Uterus (tissue), 4 donors: Measurements from ENCODE around the gene PTPRE. TPM values are rescaled to one million over a fixed set of nuclear protein-coding genes. Genes with fewer than 3 reads are reported as not detected.

Source experiments
- DNase-seq, 2 donors: peaks; one replicate each; pipeline ENCODE4 v3.0.0-alpha.2; 2019 to 2020
- H3K27ac ChIP-seq, 2 donors: fragments of 200-600 bp; sonication (generic); 1 replicate in 1 of 2; 2 replicates in 1 of 2; pipeline ENCODE4 v1.5.1; 2016 to 2018
- H3K27me3 ChIP-seq, 2 donors: fragments of 200-600 bp; sonication (generic); one replicate each; pipeline ENCODE4 v1.5.1; 2018 to 2019; ENCODE audit warnings: control low read depth in 1 of 2
- H3K36me3 ChIP-seq, 2 donors: fragments of 200-600 bp; sonication (generic); one replicate each; pipeline ENCODE4 v1.5.1; 2019; ENCODE audit warnings: control low read depth in 1 of 2
- H3K4me1 ChIP-seq, 2 donors: fragments of 200-600 bp; sonication (generic); one replicate each; pipeline ENCODE4 v1.5.1; 2018 to 2019; ENCODE audit warnings: control low read depth in 1 of 2
- H3K4me3 ChIP-seq, 2 donors: fragments of 200-600 bp; sonication (generic); 1 replicate in 1 of 2; 2 replicates in 1 of 2; pipeline ENCODE4 v1.5.1; 2018 to 2019; ENCODE audit warnings: mild to moderate bottlenecking in 1 of 2
- H3K9me3 ChIP-seq, 2 donors: fragments of 200-600 bp; sonication (generic); one replicate each; pipeline ENCODE4 v1.5.1; 2019; ENCODE audit warnings: control low read depth in 1 of 2
- POLR2A ChIP-seq, 2 donors: fragments of 450-650 bp; IDR thresholded peaks; one replicate each; pipeline ENCODE4 v1.6.1; 2016; ENCODE audit warnings: antibody characterized with exemption in 2 of 2, mild to moderate bottlenecking in 1 of 2, moderate library complexity in 1 of 2
- intact Hi-C: fragments of 100-400 bp; cut with DNase I; formaldehyde crosslinking; loops from one replicate; pipeline ENCODE4 v1.15.1; 2023; ENCODE audit warnings: low total_unique reads
- total RNA-seq, 4 donors: library from RNA; depleted of rRNA in 3 of 4; stranded (reverse); fragments of >200 nt in 3 of 4; gene quantifications; one replicate each; pipeline versions ENCODE4 v1.1.0 to v1.2.4, GENCODE V29; 2014 to 2023
- TF ChIP-seq, protein P1 (sequence below), 4 experiments: fragments of 200-600 bp in 2 of 4; fragments of 450-650 bp in 2 of 4; sonication (generic) in 2 of 4; IDR thresholded peaks; one replicate each; pipeline ENCODE4 v1.5.1; 2016 to 2019; ENCODE audit warnings: antibody characterized with exemption in 4 of 4, mild to moderate bottlenecking in 2 of 4, moderate library complexity in 1 of 4
- donor health status: DM: yes; HTN: yes; CAD: no.

Gene PTPRE
- total RNA-seq, 4 donors from 2014 or later: 9.4 to 18.9 (median 16.3) TPM

DNA sequence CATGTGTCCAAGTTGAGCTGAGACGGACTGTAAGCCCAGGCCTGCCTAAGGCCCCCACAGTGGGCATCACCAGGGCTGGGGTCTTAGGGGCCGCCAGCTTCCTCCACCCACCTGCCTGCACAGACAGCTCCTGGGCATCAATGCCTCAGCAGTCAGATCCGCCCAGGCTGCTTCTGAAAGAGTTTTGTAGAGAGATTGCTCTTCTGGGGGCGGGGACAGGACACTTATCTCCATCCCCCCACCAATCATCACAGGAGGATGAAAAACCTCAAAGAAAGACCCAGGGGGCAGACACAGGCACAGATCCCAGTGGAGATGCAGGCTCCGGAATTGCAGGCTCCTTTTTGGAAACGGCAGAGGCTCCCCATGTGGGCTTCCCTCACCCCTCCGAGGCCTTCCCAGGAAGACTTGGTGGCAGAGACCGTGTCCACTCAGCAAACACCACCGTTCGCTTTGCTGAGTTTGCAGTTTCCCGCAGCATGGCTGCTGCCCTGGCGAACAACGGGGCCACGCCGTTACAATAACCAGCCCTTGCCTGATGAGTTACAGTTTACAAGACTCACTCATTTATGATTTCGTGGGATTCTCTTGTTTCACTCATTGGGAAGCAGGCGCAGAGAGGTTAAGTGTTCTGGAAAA is 122.9 kb downstream of the PTPRE start:
- Histone ChIP-seq H3K9me3 (no peaks in the 10 kb centered on the region), H3K4me1 (no peaks in the 10 kb centered on the region), H3K4me3 (no peak overlapping the region), H3K36me3 (no peaks in the 10 kb centered on the region), H3K27me3 (no peaks in the 10 kb centered on the region), H3K27ac (no peak overlapping the region)
- no peak for TF ChIP-seq POLR2A (IDR thresholded peaks at IDR 0.05)
- TF ChIP-seq, protein P1, sequence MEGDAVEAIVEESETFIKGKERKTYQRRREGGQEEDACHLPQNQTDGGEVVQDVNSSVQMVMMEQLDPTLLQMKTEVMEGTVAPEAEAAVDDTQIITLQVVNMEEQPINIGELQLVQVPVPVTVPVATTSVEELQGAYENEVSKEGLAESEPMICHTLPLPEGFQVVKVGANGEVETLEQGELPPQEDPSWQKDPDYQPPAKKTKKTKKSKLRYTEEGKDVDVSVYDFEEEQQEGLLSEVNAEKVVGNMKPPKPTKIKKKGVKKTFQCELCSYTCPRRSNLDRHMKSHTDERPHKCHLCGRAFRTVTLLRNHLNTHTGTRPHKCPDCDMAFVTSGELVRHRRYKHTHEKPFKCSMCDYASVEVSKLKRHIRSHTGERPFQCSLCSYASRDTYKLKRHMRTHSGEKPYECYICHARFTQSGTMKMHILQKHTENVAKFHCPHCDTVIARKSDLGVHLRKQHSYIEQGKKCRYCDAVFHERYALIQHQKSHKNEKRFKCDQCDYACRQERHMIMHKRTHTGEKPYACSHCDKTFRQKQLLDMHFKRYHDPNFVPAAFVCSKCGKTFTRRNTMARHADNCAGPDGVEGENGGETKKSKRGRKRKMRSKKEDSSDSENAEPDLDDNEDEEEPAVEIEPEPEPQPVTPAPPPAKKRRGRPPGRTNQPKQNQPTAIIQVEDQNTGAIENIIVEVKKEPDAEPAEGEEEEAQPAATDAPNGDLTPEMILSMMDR (IDR thresholded peaks at IDR 0.05): no peak
- intact Hi-C loops: no loop called here
- no peak for DNase-seq

- DNase-seq: no peak
- intact Hi-C loops: no loop called here
- no peak for TF ChIP-seq POLR2A (IDR thresholded peaks at IDR 0.05)
- TF ChIP-seq, protein P1 (IDR thresholded peaks at IDR 0.05): no peak
- Histone ChIP-seq H3K4me1 (no peaks in the 10 kb centered on the region), H3K27me3 (no peaks in the 10 kb centered on the region), H3K4me3 (no peak overlapping the region), H3K27ac (no peak overlapping the region), H3K9me3 (no peaks in the 10 kb centered on the region), H3K36me3 (no peaks in the 10 kb centered on the region)
Observed at GRCh38 chr10:128030498-128031072, 123.7 kb downstream of the PTPRE start.

GRCh38 chr10:128031216-128031615 is 124.3 kb downstream of the PTPRE start:
- no peak for DNase-seq

GRCh38 chr10:128032466-128032865 is 125.6 kb downstream of the PTPRE start:
- no peak for DNase-seq
- intact Hi-C loops: no loop called here
- H3K27me3 ChIP-seq: no peaks in the 10 kb centered on the region
- no peak overlapping the region for H3K4me3 ChIP-seq
- H3K9me3 ChIP-seq: no peaks in the 10 kb centered on the region
- no peaks in the 10 kb centered on the region for H3K4me1 ChIP-seq
- no peaks in the 10 kb centered on the region for H3K36me3 ChIP-seq
- H3K27ac ChIP-seq: no peak overlapping the region
- TF ChIP-seq, protein P1 (IDR thresholded peaks at IDR 0.05): no peak
- no peak for TF ChIP-seq POLR2A (IDR thresholded peaks at IDR 0.05)

More at GRCh38 chr10:128031216-128031615, 124.3 kb downstream of the PTPRE start:
- Histone ChIP-seq H3K4me1 (no peaks in the 10 kb centered on the region), H3K36me3 (no peaks in the 10 kb centered on the region), H3K27ac (no peak overlapping the region), H3K9me3 (no peaks in the 10 kb centered on the region), H3K27me3 (no peaks in the 10 kb centered on the region), H3K4me3 (no peak overlapping the region)
- intact Hi-C loops: no loop called here
- TF ChIP-seq, protein P1 (IDR thresholded peaks at IDR 0.05): no peak
- no peak for TF ChIP-seq POLR2A (IDR thresholded peaks at IDR 0.05)

GRCh38 chr10:128035557-128035973 is 128.7 kb downstream of the PTPRE start:
- H3K4me3 ChIP-seq: no peak overlapping the region
- intact Hi-C loops: no loop called here
- H3K9me3 ChIP-seq: no peaks in the 10 kb centered on the region
- no peaks in the 10 kb centered on the region for H3K36me3 ChIP-seq
- no peaks in the 10 kb centered on the region for H3K27me3 ChIP-seq
- TF ChIP-seq POLR2A (IDR thresholded peaks at IDR 0.05): no peak
- TF ChIP-seq, protein P1 (IDR thresholded peaks at IDR 0.05): peak in 3 of 4 experiments; percentile 26 to 51 (median 33)
- no peak overlapping the region for H3K27ac ChIP-seq
- no peaks in the 10 kb centered on the region for H3K4me1 ChIP-seq
- peak in 1 of 2 donors; percentile 27 for DNase-seq
